WTC11 (cell line): Measurements from ENCODE around the gene RHOBTB1. TPM values are rescaled to one million over a fixed set of nuclear protein-coding genes. Genes with fewer than 3 reads are reported as not detected.

ENCODE experiments used
- ATAC-seq: fragments of 200-7000 bp; cut with Tn5 transposase; 2 replicates; pipeline ENCODE4 v1.10.0; 2021; ENCODE audit warnings: mild to moderate bottlenecking, moderate library complexity
- CTCF ChIA-PET: fragments of 300-600 bp; sonication (Branson Sonifier 250); formaldehyde crosslinking; loops from one replicate; lab custom pipeline; 2021; ENCODE audit warnings: antibody characterized with exemption; lab: Charles Lee
- POLR2A ChIA-PET: fragments of 350-600 bp; sonication (Branson Sonifier 250); formaldehyde crosslinking; loops from one replicate; lab custom pipeline; 2021; ENCODE audit warnings: antibody characterized with exemption; lab: Charles Lee
- DNase-seq: peaks from one replicate; pipeline ENCODE4 v3.0.0; 2021; ENCODE audit warnings: low spot score
- H3K27ac Mint-ChIP-seq: 2 replicates; pipeline ENCODE4 v1.8.0; 2021; ENCODE audit warnings: mixed read lengths
- H3K27me3 Mint-ChIP-seq: 2 replicates; pipeline ENCODE4 v1.8.0; 2021; ENCODE audit warnings: low read depth, mild to moderate bottlenecking, moderate library complexity, mixed read lengths
- H3K36me3 Mint-ChIP-seq: 2 replicates; pipeline ENCODE4 v1.8.0; 2021; ENCODE audit warnings: mixed read lengths
- H3K4me1 Mint-ChIP-seq: 2 replicates; pipeline ENCODE4 v1.8.0; 2022; ENCODE audit warnings: mixed read lengths
- H3K4me3 Mint-ChIP-seq: 2 replicates; pipeline ENCODE4 v1.8.0; 2021; ENCODE audit warnings: mild to moderate bottlenecking, moderate library complexity, mixed read lengths
- H3K9me3 Mint-ChIP-seq: 2 replicates; pipeline ENCODE4 v1.8.0; 2021; ENCODE audit warnings: mixed read lengths
- GTF2I ChIP-seq: fragments of 250-450 bp; sonication (Bioruptor Pico); conservative IDR thresholded peaks from 2 replicates; pipeline ENCODE4 v1.4.0; 2021; ENCODE audit warnings: mild to moderate bottlenecking
- JUN ChIP-seq: sonication (generic); formaldehyde crosslinking; IDR thresholded peaks from 2 replicates; pipeline ENCODE4 v1.8.0; 2023; ENCODE audit warnings: mild to moderate bottlenecking, missing genetic modification reagents
- NFATC4 ChIP-seq: fragments of 250-450 bp; sonication (Bioruptor Pico); IDR thresholded peaks from 2 replicates; pipeline ENCODE4 v1.9.0; 2021; ENCODE audit warnings: mild to moderate bottlenecking
- NR3C1 ChIP-seq: sonication (generic); formaldehyde crosslinking; conservative IDR thresholded peaks from 2 replicates; pipeline ENCODE4 v1.8.1; 2023; ENCODE audit warnings: low read depth, mild to moderate bottlenecking, missing genetic modification reagents
- OVOL2 ChIP-seq: fragments of 250-450 bp; sonication (Bioruptor Pico); IDR thresholded peaks from 2 replicates; pipeline ENCODE4 v1.9.0; 2021; ENCODE audit warnings: mild to moderate bottlenecking, borderline replicate concordance
- SMAD3 ChIP-seq: sonication (generic); formaldehyde crosslinking; IDR thresholded peaks from 2 replicates; pipeline ENCODE4 v1.8.0; 2022; ENCODE audit warnings: missing genetic modification reagents, mild to moderate bottlenecking, borderline replicate concordance
- TCF7 ChIP-seq: sonication (generic); formaldehyde crosslinking; IDR thresholded peaks from 2 replicates; pipeline ENCODE4 v1.8.0; 2022; ENCODE audit warnings: mild to moderate bottlenecking, low read depth, missing genetic modification reagents, moderate library complexity
- ZBTB21 ChIP-seq: sonication (generic); formaldehyde crosslinking; IDR thresholded peaks from 2 replicates; pipeline ENCODE4 v1.8.1; 2023; ENCODE audit warnings: mild to moderate bottlenecking, missing genetic modification reagents, borderline replicate concordance
- ZNF232 ChIP-seq: sonication (generic); formaldehyde crosslinking; IDR thresholded peaks from 2 replicates; pipeline ENCODE4 v1.8.0; 2022; ENCODE audit warnings: mild to moderate bottlenecking, missing genetic modification reagents
- ZNF317 ChIP-seq: sonication (generic); formaldehyde crosslinking; IDR thresholded peaks from 2 replicates; pipeline ENCODE4 v1.8.1; 2023; ENCODE audit warnings: low read depth, mild to moderate bottlenecking, moderate library complexity, missing genetic modification reagents, borderline replicate concordance
- ZNF416 ChIP-seq: fragments of 250-450 bp; sonication (Bioruptor Pico); IDR thresholded peaks from 2 replicates; pipeline ENCODE4 v1.9.0; 2021; ENCODE audit warnings: mild to moderate bottlenecking, inconsistent platforms
- ZNF671 ChIP-seq: fragments of 250-450 bp; sonication (Bioruptor Pico); IDR thresholded peaks from 2 replicates; pipeline ENCODE4 v1.8.0; 2021; ENCODE audit warnings: mild to moderate bottlenecking
- total RNA-seq: library from RNA; stranded (reverse); gene quantifications from 3 replicates; pipeline ENCODE4 v1.2.3, GENCODE V29; 2021
- TF ChIP-seq, protein P1 (sequence below): sonication (generic); formaldehyde crosslinking; IDR thresholded peaks from 2 replicates; pipeline ENCODE4 v1.8.1; 2022; ENCODE audit warnings: mild to moderate bottlenecking, missing genetic modification reagents, moderate library complexity, borderline replicate concordance
- TF ChIP-seq, protein P2 (sequence below): sonication (generic); formaldehyde crosslinking; IDR thresholded peaks from 2 replicates; pipeline ENCODE4 v1.8.0; 2022; ENCODE audit warnings: mild to moderate bottlenecking, missing genetic modification reagents
- TF ChIP-seq, protein P3 (sequence below): sonication (generic); formaldehyde crosslinking; IDR thresholded peaks from 2 replicates; pipeline ENCODE4 v1.8.0; 2022; ENCODE audit warnings: missing genetic modification reagents
- TF ChIP-seq, protein P4 (sequence below): sonication (generic); formaldehyde crosslinking; IDR thresholded peaks from 2 replicates; pipeline ENCODE4 v1.8.1; 2022; ENCODE audit warnings: low read depth, missing genetic modification reagents, borderline replicate concordance
- TF ChIP-seq, protein P5 (sequence below): sonication (generic); formaldehyde crosslinking; IDR thresholded peaks from 2 replicates; pipeline ENCODE4 v1.8.1; 2023; ENCODE audit warnings: mild to moderate bottlenecking, missing genetic modification reagents
- TF ChIP-seq, protein P6 (sequence below): sonication (generic); formaldehyde crosslinking; IDR thresholded peaks from 2 replicates; pipeline ENCODE4 v1.8.0; 2022; ENCODE audit warnings: mild to moderate bottlenecking, missing genetic modification reagents
- TF ChIP-seq, protein P7 (sequence below): sonication (generic); formaldehyde crosslinking; IDR thresholded peaks from 2 replicates; pipeline ENCODE4 v1.8.1; 2023; ENCODE audit warnings: mild to moderate bottlenecking, missing genetic modification reagents, borderline replicate concordance

Gene RHOBTB1
- total RNA-seq, 1 experiment from 2014 or later: 6.9 TPM

DNA sequence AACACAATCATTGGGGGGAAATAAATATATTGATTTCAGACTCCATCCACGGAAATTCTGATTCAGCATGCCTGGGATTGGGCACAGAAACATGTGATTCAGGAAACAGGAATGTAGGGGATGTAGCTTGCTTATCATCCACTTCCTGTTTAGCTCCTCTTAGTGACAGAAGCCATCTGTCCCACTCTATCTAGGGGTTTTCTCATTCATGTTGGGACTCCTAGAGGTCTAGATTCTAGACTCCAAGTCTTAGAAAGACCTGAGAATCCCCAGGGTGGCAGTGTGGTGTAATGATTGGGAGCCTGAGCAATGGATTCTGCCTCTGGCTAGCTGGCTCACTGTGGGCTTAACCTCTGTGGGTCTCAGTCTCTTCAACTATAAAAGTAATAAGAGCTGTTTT is 97.8 kb downstream of the RHOBTB1 start (continued):
- TF ChIP-seq, protein P1, sequence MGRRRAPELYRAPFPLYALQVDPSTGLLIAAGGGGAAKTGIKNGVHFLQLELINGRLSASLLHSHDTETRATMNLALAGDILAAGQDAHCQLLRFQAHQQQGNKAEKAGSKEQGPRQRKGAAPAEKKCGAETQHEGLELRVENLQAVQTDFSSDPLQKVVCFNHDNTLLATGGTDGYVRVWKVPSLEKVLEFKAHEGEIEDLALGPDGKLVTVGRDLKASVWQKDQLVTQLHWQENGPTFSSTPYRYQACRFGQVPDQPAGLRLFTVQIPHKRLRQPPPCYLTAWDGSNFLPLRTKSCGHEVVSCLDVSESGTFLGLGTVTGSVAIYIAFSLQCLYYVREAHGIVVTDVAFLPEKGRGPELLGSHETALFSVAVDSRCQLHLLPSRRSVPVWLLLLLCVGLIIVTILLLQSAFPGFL (CRISPR knock-in tag): no peak

DNA sequence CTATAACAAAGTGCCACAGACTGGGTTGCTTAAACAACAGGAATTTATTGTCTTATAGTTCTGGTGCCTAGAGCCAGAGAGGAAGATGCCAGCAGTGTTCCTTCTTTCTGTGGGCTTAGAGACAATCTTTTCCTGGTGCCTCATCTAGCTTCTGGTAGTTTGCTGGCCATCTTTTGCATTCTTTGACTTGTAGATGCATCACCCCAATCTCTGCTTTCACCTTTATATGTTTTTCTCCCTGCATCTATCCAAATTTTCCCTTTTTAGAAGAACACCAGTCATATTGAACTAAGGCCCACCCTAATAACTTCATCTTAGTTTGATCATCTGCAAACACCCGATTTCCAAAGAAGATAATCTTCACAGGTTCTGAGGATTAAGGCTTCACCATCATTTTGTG is 98.9 kb downstream of the RHOBTB1 start:
- no peak overlapping the region for H3K27ac Mint-ChIP-seq
- H3K27me3 Mint-ChIP-seq: no peaks in the 10 kb centered on the region
- H3K4me3 Mint-ChIP-seq: no peak overlapping the region
- POLR2A ChIA-PET: no interaction called here
- no peak for ATAC-seq
- no peaks in the 10 kb centered on the region; the same call in 1 of the 2 replicates for H3K9me3 Mint-ChIP-seq
- H3K36me3 Mint-ChIP-seq: no peaks in the 10 kb centered on the region
- no peak for DNase-seq
- peaks cover 2% of the 10 kb centered on the region for H3K4me1 Mint-ChIP-seq
- TF ChIP-seq, protein P2, sequence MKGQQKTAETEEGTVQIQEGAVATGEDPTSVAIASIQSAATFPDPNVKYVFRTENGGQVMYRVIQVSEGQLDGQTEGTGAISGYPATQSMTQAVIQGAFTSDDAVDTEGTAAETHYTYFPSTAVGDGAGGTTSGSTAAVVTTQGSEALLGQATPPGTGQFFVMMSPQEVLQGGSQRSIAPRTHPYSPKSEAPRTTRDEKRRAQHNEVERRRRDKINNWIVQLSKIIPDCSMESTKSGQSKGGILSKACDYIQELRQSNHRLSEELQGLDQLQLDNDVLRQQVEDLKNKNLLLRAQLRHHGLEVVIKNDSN (CRISPR knock-in tag): no peak
- TF ChIP-seq SMAD3 (CRISPR knock-in tag): no peak
- no peak for TF ChIP-seq ZNF232 (CRISPR knock-in tag)
- TF ChIP-seq GTF2I (CRISPR knock-in tag): no peak
- TF ChIP-seq OVOL2 (CRISPR knock-in tag): no peak
- TF ChIP-seq ZNF317 (CRISPR knock-in tag): no peak
- TF ChIP-seq, protein P3, sequence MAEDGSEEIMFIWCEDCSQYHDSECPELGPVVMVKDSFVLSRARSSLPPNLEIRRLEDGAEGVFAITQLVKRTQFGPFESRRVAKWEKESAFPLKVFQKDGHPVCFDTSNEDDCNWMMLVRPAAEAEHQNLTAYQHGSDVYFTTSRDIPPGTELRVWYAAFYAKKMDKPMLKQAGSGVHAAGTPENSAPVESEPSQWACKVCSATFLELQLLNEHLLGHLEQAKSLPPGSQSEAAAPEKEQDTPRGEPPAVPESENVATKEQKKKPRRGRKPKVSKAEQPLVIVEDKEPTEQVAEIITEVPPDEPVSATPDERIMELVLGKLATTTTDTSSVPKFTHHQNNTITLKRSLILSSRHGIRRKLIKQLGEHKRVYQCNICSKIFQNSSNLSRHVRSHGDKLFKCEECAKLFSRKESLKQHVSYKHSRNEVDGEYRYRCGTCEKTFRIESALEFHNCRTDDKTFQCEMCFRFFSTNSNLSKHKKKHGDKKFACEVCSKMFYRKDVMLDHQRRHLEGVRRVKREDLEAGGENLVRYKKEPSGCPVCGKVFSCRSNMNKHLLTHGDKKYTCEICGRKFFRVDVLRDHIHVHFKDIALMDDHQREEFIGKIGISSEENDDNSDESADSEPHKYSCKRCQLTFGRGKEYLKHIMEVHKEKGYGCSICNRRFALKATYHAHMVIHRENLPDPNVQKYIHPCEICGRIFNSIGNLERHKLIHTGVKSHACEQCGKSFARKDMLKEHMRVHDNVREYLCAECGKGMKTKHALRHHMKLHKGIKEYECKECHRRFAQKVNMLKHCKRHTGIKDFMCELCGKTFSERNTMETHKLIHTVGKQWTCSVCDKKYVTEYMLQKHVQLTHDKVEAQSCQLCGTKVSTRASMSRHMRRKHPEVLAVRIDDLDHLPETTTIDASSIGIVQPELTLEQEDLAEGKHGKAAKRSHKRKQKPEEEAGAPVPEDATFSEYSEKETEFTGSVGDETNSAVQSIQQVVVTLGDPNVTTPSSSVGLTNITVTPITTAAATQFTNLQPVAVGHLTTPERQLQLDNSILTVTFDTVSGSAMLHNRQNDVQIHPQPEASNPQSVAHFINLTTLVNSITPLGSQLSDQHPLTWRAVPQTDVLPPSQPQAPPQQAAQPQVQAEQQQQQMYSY (CRISPR knock-in tag): no peak
- TF ChIP-seq, protein P4, sequence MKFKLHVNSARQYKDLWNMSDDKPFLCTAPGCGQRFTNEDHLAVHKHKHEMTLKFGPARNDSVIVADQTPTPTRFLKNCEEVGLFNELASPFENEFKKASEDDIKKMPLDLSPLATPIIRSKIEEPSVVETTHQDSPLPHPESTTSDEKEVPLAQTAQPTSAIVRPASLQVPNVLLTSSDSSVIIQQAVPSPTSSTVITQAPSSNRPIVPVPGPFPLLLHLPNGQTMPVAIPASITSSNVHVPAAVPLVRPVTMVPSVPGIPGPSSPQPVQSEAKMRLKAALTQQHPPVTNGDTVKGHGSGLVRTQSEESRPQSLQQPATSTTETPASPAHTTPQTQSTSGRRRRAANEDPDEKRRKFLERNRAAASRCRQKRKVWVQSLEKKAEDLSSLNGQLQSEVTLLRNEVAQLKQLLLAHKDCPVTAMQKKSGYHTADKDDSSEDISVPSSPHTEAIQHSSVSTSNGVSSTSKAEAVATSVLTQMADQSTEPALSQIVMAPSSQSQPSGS (CRISPR knock-in tag): no peak
- CTCF ChIA-PET: no interaction called here

DNA sequence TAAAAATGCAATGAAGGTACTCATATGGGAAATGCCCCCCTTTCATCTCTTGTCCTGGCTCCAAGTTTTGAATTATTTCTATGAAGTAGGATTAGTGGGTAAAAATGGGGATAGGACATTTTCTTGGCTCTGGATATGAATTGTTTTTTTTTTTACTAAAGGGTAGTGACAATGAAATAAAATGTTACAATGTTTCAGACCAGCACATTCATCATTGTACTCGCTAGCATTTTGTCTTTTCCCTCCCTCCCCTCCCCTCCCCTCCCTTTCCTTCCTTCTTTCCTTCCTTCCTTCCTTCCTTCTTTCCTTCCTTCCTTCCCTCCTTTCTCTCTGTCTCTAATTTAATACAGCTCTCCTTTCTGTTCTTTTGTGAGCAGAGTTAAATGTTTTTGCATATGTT is 101.3 kb downstream of the RHOBTB1 start:
- H3K36me3 Mint-ChIP-seq: no peaks in the 10 kb centered on the region
- no peak for ATAC-seq
- no peak overlapping the region for H3K4me3 Mint-ChIP-seq
- ChIA-PET CTCF (interaction anchor here (0.9 kb wide), 1 partner anchor 348 kb away, joined by 3 read pairs; no protein-coding TSS in a partner anchor), POLR2A (interaction anchor here (0.6 kb wide), 1 partner anchor 231 kb away, joined by 4 read pairs; no protein-coding TSS in a partner anchor)
- no peak overlapping the region for H3K27ac Mint-ChIP-seq
- H3K4me1 Mint-ChIP-seq: peaks cover 2% of the 10 kb centered on the region
- DNase-seq: no peak
- H3K9me3 Mint-ChIP-seq: no peaks in the 10 kb centered on the region
- no peaks in the 10 kb centered on the region for H3K27me3 Mint-ChIP-seq
- no peak for TF ChIP-seq TCF7 (CRISPR knock-in tag)
- TF ChIP-seq ZNF232 (CRISPR knock-in tag): no peak
- TF ChIP-seq NFATC4 (CRISPR knock-in tag): no peak
- TF ChIP-seq ZNF416 (CRISPR knock-in tag): no peak
- no peak for TF ChIP-seq ZBTB21 (CRISPR knock-in tag)
- no peak for TF ChIP-seq JUN
- TF ChIP-seq, protein P5, sequence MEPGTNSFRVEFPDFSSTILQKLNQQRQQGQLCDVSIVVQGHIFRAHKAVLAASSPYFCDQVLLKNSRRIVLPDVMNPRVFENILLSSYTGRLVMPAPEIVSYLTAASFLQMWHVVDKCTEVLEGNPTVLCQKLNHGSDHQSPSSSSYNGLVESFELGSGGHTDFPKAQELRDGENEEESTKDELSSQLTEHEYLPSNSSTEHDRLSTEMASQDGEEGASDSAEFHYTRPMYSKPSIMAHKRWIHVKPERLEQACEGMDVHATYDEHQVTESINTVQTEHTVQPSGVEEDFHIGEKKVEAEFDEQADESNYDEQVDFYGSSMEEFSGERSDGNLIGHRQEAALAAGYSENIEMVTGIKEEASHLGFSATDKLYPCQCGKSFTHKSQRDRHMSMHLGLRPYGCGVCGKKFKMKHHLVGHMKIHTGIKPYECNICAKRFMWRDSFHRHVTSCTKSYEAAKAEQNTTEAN (CRISPR knock-in tag): no peak
- TF ChIP-seq ZNF671 (CRISPR knock-in tag): no peak
- TF ChIP-seq NR3C1 (CRISPR knock-in tag): no peak
- TF ChIP-seq, protein P6, sequence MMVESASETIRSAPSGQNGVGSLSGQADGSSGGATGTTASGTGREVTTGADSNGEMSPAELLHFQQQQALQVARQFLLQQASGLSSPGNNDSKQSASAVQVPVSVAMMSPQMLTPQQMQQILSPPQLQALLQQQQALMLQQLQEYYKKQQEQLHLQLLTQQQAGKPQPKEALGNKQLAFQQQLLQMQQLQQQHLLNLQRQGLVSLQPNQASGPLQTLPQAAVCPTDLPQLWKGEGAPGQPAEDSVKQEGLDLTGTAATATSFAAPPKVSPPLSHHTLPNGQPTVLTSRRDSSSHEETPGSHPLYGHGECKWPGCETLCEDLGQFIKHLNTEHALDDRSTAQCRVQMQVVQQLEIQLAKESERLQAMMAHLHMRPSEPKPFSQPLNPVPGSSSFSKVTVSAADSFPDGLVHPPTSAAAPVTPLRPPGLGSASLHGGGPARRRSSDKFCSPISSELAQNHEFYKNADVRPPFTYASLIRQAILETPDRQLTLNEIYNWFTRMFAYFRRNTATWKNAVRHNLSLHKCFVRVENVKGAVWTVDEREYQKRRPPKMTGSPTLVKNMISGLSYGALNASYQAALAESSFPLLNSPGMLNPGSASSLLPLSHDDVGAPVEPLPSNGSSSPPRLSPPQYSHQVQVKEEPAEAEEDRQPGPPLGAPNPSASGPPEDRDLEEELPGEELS: no peak
- TF ChIP-seq SMAD3 (CRISPR knock-in tag): no peak
- TF ChIP-seq, protein P7, sequence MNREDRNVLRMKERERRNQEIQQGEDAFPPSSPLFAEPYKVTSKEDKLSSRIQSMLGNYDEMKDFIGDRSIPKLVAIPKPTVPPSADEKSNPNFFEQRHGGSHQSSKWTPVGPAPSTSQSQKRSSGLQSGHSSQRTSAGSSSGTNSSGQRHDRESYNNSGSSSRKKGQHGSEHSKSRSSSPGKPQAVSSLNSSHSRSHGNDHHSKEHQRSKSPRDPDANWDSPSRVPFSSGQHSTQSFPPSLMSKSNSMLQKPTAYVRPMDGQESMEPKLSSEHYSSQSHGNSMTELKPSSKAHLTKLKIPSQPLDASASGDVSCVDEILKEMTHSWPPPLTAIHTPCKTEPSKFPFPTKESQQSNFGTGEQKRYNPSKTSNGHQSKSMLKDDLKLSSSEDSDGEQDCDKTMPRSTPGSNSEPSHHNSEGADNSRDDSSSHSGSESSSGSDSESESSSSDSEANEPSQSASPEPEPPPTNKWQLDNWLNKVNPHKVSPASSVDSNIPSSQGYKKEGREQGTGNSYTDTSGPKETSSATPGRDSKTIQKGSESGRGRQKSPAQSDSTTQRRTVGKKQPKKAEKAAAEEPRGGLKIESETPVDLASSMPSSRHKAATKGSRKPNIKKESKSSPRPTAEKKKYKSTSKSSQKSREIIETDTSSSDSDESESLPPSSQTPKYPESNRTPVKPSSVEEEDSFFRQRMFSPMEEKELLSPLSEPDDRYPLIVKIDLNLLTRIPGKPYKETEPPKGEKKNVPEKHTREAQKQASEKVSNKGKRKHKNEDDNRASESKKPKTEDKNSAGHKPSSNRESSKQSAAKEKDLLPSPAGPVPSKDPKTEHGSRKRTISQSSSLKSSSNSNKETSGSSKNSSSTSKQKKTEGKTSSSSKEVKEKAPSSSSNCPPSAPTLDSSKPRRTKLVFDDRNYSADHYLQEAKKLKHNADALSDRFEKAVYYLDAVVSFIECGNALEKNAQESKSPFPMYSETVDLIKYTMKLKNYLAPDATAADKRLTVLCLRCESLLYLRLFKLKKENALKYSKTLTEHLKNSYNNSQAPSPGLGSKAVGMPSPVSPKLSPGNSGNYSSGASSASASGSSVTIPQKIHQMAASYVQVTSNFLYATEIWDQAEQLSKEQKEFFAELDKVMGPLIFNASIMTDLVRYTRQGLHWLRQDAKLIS: no peak
